Right ventricle myocardium inferior (tissue), 1 donor: ENCODE measurements around the gene PI4KA. TPM values are rescaled to one million over a fixed set of nuclear protein-coding genes. Genes with fewer than 3 reads are reported as not detected.
"Not testable (repeated sequence)": the region's sequence is repeated elsewhere in the genome, so short reads cannot be mapped to it uniquely, and the experiment has no call there.

Experiments used
- ATAC-seq: fragments of 200-7000 bp; cut with Tn5 transposase; one replicate; pipeline ENCODE4 v1.9.1; 2020; ENCODE audit warnings: mild to moderate bottlenecking, moderate library complexity
- DNase-seq: peaks from one replicate; pipeline ENCODE4 v3.0.0; 2021; ENCODE audit errors: missing footprints
- intact Hi-C: fragments of 100-400 bp; cut with DNase I; formaldehyde crosslinking; loops from one replicate; pipeline ENCODE4 v1.11.0; 2022
- long read RNA-seq: library from polyadenylated mRNA; unstranded; transcript quantifications from one replicate; pipeline ENCODE4 v2.0.0, GENCODE V29; 2021
- total RNA-seq: library from RNA; stranded (reverse); fragmentation: NEBNext Ultra II Directional; extraction: Animal tissue kit (Norgen Biotek cat#: 25700); gene quantifications from one replicate; pipeline ENCODE4 v1.2.1, GENCODE V29; 2021
- donor health status: DM: no; HTN: yes; CAD: no; lungs with severe emphysema.

PI4KA gene
- total RNA-seq: 46.0 TPM
- long read RNA-seq, full-length matches to known transcripts: 10 of 34 reads
- long read RNA-seq, partial matches to known transcripts: 21 of 34 reads
- long read RNA-seq, other reads (novel, unspliced or antisense): 3 of 34 reads

DNA sequence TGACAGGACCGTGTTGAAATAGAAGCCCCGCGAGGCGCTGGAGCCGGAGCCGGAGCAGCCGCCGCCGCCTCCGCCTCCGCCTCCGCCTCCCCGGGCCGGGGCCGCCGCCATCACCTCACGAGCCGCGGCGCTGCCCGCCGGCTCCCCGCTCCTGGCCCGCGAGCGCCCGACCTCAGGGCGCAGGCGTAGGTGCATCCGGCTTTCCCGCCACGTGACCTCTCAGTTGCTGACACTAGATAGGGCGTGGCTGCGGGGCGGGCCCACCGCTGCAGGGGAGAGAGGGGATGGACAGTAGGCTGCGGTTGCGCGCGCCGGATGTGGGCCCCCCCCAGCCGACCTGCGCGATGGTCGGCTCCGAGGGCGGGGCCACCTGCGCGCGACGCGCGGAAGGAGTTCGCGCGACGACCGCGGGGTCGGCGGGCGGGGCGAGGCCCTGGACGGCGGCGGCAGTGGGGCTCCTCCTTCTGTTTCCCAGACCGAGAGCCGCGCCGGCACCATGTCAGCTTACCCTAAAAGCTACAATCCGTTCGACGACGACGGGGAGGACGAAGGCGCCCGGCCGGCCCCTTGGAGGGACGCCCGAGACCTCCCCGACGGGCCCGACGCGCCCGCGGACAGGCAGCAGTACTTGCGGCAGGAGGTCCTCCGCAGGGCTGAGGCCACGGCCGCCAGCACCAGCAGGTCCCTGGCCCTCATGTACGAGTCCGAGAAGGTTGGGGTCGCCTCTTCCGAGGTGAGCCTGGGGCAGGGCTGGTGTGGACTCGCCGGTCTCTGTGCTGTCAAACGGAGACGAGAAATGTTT is at the start of gene PI4KA, which contains the start of gene SNAP29:
TSS of gene PI4KA (minus strand) at position 197 of the 802 bp plus-strand sequence. CDS start at position 111, 86 bp downstream.
TSS of gene SNAP29 (plus strand) at position 393 of the 802 bp plus-strand sequence. CDS start at position 497, 104 bp downstream.
- ATAC-seq (peak; percentile 98), DNase-seq (peak; percentile 100)
- intact Hi-C loops: loop anchor here (10.0 kb wide), 1 partner anchor 56 kb away; the partner anchor contains the start of gene CRKL

DNA sequence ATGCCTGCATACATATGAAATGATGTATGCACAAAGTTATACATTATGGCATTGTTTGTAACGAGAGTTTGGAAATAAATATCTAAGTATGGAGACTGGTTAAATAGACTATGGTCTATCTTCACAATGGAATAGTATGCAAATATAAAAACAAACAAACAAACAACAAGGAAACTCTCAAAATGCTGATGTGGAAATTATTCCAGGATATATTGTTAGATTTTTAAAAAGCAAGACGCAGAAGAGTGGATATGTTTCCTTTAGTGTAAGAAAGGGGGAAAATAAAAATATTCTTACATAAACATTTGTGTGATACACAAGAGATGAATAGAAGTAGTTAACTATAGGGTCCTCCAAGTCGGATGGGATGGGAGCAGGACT is 47.8 kb upstream of the PI4KA start:
- ATAC-seq (no peak), DNase-seq (no peak)
- intact Hi-C loops: no loop called here

DNA sequence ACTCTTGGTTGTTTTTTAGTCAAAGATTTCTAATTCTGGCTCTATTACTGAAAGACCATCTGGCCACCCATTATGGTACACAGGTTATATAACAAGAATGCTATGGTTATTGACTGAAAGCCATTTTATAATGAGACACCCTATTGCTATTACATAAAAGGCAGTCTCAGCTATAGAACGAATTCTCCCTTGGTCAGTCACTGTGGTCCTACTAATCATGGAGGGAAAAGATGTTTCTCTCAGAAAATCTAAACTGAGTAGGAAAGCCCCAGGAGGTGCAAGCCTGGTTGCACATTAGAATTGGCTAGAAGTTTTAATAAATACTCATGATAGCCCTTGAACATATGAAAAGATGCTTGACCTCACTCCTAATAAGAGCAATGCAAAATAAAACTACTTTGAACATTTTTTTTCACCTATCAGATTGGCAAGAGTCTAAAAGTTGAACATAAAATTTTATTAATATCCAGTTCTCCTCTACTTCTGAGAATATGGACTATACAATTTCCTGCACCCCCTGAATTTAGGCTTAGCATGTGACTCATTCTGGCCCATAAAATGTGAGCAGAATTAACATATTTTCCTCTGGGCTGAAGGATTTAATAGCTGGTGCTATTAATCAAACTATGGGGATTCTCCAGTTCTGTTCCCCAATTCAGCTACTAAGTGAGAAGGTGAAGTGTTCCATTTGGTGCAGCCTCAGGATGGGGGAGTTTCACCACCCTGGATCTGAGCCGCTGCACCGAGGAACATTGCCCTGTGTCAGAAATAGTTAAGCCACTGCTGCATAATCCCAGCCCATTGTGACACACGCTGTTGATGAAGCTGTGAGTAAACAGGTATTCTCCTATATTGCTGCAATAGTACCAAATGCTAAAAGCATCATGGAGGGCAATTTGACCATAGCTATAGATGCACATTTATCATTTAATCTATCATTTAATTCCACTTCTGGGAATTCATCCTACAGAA is 47.1 kb upstream of the PI4KA start:
- no peak for DNase-seq
- intact Hi-C loops: no loop called here
- ATAC-seq: no peak

DNA sequence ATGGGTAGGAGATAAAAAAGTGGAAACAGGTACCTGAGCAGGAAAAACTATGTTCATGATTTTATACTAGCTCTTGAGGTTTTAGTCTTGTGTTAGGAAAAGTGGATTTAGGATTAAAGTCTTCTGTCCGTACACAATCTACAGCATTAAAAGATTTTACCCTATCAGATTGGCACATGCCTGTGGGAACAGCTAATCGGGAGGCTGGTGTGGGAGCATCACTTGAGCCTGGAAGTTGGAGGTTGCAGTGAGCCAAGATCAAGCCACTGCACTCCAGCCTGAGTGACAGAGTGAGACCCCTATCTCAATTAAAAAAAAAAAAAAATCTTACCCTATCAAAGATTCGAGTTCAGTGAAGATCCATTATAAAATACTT is 46.4 kb upstream of the PI4KA start:
- DNase-seq: no peak
- intact Hi-C loops: no loop called here
- ATAC-seq: no peak

DNA sequence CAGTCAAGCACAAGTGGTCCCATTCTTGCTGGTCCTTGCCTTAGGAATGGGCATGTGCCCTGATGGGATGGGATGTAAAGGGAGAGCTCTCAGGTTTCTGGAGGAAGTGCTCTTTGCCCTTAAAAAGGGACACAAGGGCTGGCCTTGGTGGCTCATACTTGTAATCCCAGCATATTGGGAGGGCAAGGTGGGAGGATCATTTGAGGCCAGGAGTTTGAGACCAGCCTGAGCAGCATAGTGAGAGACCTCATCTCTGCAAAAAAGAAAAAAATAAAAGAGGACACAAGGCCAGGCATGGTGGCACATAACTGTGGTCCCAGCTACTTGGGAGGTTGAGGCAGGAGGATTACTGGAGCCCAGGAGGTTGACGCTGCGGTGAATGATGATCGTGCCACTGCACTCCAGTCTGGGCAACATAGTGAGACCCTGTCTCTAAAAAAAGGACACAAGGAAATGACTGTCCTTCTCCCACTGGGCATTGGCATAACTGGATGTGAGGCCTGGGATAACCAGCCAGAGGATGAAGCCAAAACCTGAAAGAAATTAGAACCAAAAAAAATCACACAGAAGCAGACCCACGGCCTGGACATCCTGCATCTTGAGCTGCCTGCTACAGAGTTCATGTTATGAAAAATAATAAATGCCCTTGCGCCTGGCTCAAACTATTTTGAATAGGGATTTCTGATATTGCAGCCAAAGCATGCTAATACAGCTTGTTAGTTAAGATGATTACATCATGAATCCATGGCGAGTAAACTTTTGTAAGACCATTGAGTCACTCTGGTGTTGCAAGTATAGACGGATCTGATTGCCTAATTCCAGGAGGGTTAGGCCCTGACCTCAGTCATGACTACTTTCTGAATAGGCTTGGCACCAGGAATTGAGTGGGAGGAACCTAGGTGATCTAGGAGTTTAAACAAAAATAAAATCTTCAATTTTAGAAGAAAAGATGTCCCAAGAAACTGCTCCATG is 45.7 kb upstream of the PI4KA start:
- ATAC-seq (peak; percentile 31), DNase-seq (no peak)
- intact Hi-C loops: no loop called here

DNA sequence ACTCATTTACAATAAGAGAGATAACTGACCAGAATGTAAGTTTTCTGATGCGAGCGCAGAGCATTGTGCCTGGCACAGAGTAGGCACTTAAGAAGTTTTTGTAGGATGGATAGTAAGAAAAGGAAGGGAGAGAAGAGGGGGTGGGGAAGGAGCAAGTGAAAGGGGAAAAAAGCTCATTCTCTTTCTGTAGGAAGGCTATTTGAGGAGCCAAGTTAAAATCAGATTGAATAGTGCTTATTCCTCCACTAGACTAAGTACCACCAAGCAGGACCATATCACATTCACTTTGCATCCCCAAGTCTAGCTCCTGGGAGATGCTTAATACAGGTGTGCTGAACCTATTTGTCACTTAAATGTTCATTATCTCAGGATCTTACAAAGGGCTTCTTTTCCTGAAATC is 44.5 kb upstream of the PI4KA start:
- no peak for DNase-seq
- ATAC-seq: no peak
- intact Hi-C loops: no loop called here

DNA sequence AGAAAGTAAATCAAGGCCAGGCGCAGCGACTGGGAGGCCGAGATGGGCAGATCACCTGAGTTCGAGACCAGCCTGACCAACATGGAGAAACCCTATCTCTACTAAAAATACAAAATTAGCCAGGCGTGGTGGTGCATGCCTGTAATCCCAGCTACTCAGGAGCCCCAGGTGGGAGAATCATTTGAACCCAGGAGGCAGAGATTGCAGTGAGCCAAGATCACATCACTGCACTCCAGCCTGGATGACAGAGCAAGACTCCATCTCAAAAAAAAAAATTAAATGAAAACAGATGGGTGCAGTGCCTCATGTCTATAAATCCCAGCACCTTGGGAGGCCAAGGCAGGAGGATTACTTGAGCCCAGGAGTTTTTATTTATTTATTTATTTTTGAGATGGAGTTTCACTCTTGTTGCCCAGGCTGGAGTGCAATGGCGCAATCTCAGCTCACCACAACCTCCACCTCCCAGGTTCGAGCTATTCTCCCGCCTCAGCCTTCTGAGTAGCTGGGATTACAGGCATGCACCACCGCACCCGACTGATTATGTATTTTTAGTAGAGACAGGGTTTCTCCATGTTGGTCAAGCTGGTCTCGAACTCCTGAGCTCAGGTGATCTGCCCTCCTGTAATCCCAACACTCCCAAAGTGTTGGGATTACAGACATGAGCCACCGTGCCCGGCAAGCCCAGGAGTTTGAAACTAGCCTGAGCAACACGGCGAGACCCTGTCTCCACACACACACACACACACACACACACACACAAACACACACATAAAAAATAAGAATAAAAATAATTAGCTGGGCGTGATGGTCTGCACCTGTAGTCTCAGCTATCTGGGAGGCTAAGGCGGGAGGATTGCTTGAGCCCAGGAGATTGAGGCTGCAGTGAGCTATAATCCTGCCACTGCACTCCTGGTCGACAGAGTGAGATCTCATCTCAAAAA is 42.8 kb upstream of the PI4KA start:
- DNase-seq, intact Hi-C loops, ATAC-seq: not testable (repeated sequence)

DNA sequence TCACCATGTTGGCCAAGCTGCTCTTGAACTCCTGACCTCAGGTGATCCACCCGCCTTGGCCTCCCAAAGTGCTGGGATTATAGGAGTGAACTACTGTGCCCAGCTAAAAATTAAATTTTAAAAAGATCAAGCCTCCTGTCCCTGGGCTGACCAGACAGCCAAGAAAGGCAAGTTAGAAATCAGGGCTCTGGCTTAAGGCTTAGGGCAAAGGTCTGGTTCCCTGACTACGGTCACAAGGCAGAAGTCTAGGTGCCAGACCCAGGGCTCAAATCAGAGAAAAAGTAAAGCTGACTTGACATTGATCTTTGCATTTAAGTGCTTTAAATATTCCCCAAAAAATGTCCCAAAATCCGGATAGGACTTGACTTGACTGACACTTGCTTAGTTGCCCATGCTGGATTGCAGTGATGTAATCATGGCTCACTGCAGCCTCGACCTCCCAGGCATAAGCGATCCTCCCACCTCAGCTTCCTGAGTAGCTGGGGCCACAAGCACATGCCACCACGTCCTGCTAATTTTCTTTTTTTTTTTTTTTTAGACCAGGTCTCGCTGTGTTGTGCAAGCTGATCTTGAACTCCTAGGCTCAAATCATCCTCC is 41.3 kb upstream of the PI4KA start:
- intact Hi-C loops: no loop called here
- DNase-seq (no peak), ATAC-seq (no peak)

DNA sequence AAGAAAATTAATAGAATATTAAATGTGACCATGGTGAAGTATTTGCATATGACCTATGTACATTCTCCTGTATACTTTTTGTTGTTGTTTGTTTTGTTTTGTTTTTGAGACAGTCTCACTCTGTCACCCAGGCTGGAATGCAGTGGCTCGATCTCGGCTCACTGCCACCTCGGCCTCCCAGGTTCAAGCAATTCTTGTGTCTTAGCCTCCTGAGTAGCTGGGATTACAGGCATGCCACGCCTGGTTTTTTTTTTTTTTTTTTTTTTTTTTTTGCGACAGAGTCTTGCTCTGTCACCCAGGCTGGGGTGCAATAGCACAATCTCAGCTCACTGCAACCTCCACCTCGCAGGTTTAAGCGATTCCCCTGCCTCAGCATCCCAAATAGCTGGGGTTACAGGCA is 39.1 kb upstream of the PI4KA start:
- intact Hi-C loops, ATAC-seq: not testable (repeated sequence)

DNA sequence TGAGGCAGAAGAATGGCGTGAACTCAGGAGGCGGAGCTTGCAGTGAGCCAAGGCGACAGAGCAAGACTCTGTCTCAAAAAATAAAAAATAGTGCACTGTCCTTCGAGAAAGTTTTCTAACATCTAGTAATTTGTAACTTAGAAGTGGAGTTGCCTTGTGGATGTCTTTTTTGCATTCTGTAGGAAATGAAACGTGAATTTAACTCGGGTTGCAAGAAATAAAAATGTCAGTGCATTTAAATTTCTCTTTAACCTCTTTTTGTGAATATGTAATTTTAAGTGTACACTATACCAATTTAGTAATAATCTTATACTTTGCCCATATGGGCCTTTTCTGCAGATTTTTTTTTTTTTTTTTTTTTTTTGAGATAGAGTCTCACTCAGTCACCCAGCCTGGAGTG is 32.4 kb upstream of the PI4KA start:
- DNase-seq (no peak), ATAC-seq (no peak)
- intact Hi-C loops: no loop called here

More for the DNA sequence above, 39.1 kb upstream of the PI4KA start:
- not testable (repeated sequence) for DNase-seq

DNA sequence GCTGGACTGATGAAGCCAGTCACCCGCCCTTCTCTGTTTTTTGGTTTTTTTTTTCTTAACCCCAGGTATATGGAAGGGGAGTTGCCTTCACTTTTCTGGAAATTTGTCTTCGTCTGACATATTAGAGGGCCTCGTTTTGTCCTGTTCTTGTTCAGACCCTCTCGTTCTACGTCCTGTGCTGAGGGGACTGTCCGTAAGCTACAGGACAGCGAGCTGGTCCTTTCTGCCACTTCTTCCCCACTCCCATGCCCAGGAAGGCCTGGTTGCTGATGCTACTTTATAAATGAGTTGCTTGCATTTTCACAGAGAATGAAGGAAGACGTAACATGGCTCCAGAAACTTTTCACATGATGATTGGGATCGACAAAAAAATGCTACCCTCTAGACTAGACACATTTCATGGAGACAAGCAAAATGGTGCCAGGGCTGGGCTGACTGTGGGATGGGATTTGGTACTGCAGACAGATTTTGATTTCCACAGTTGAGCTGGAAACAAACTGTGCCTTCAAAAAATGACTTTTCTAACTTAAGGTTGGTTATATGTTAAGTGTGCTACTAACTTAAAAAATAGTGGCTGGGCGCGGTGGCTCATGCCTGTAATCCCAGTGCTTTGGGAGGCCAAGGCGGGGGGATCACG is 31.4 kb upstream of the PI4KA start:
- intact Hi-C loops: no loop called here
- no peak for DNase-seq
- no peak for ATAC-seq

DNA sequence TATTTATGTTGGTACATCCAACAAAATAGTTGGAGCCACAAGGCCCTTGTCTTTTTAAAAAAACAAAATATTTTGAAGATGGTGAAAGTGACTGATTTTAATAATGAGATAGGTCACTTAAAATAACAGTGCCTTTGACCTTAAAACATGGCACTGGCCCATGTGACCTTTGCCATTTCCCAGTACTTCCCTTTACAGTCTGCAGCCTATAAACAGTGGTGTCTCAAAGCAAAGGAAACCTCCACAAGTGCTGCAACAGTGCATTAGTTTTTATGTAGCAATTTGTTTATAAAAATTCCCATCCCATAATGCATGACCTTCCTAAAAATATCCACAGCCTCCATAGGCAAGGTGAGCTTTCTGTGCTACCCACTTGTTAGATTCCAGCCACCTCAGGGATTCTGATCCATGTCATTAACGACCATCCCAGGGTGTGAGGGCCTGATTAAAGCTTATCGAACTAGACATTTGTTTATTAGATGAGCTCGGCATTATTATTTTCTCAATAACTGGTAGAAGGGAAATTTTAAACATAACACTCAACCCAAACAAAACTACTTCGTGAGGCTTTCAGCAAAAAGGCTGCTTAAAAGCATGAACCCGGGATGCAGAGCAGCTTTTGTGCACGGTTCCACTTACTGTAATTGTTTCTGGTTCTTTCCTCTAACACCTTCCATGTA is 30.6 kb upstream of the PI4KA start:
- no peak for DNase-seq
- intact Hi-C loops: no loop called here
- no peak for ATAC-seq

DNA sequence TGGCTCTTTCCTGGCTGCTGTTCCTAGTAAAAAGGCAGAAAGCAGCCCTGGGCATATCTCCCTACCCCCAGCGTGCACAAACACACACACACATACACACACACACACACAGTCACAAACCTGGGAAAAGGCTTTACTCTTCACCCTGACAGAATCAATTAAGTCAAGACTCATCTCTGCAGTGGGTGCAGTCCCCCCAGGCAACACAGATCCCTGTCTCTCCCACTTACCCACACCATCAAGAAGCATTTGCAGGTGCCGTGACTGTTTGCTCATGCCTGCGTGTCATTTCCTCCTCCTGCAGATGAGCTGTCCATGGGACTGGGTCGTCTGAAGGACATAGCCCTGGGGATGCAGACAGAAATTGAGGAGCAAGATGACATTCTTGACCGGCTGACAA is 28.8 kb upstream of the PI4KA start:
- ATAC-seq (no peak), DNase-seq (no peak)
- intact Hi-C loops: no loop called here

DNA sequence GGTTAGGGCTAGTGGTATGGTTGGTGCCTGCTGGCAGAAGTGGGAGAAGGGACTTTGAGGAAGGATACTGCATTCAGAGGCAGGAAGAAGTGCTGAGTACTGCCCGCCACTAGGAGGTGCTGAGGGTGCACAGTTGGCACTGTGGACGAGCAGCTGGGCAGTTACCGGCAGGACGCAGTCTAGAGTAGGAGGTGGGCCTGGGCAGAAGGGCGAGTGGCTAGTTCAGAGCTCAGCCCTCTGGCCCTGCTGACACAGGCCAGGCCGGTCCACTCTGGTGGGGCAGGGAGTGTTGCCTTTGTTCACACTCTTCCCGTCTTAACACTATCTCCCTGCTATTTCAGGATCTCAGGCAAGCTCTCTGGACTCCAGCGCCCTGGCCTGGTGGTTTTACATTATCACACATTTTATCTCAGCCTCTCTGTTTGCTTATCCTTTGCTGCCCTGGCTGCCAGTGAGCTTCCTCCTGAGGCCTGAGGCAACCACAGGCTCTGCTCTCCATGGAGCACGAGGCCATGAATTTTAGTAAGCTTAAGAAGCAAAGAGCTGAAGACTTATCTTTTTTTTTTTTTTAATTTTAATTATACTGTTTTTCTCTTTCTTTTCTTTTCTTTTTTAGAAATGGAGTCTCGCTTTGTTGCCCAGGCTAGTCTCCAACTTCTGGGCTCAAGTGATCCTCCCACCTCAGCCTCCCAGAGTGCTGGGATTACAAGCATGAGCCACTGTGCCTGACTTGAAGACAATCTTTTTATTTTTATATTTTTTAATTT is 27.1 kb upstream of the PI4KA start:
- intact Hi-C loops: loop anchor here (2.0 kb wide), 1 partner anchor 31 kb away; the partner anchor contains the start of gene CRKL

DNA sequence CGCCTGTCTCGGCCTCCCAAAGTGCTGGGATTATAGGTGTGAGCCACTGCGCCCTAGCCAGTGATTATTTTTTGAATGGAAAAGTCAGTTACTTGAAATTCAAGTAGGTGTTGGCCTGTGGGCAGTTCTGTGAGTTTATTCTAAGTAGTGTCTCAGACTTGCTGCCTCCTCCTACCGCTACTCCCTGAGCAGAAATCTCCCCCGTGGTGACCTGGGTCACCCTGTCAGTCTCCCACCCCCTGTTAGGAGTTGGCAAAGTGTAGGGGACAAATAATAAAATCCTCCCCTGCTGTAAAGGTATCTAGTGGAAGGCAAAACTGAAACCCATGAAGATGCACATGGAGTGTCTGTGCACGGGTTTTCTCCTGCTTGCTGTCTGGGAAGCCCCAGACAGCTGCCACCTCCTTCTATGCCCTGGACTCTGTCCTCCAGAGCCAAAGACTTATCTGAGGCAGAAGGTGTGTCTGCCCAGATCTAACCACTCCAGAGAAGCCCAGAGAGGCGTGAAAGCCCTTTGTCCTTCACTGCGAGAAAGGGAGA is 26.5 kb upstream of the PI4KA start:
- no peak for DNase-seq
- intact Hi-C loops: loop anchor here (2.0 kb wide), 1 partner anchor 32 kb away; the partner anchor contains the start of gene CRKL
- ATAC-seq: no peak

More for the DNA sequence above, 27.1 kb upstream of the PI4KA start:
- DNase-seq (peak; percentile 84), ATAC-seq (peak; percentile 95)
